ENCODE results near the gene CIP2A. TPM values are rescaled to one million over a fixed set of nuclear protein-coding genes. Genes with fewer than 3 reads are reported as not detected.

CIP2A gene
- total RNA-seq, 1 experiment from 2014 or later = 34.2 TPM

GRCh38 chr3:108505811-108506210, 83.4 kb downstream of the CIP2A start:
- Histone ChIP-seq H3K4me1 (ENCODE audit: insufficient read depth, low read length) (no peaks in the 10 kb centered on the region; the same call in 1 of the 2 replicates), H3K4ac (ENCODE audit: low read depth, low read length) (no peak overlapping the region), H3K27me3 (ENCODE audit: insufficient read depth, low read length) (no peaks in the 10 kb centered on the region), H3K23me2 (ENCODE audit: insufficient read length, low read depth, low read length, poor library complexity, severe bottlenecking) (no peaks in the 10 kb centered on the region), H2AK5ac (ENCODE audit: insufficient read length, low read length) (no peak overlapping the region), H4K8ac (replicated peaks; ENCODE audit: insufficient read length, low read depth, low read length) (no peak overlapping the region), H2BK120ac (ENCODE audit: low read depth, low read length, poor library complexity, severe bottlenecking) (no peak overlapping the region), H3K27ac (ENCODE audit: insufficient read length, low read depth, low read length) (no peak overlapping the region), H2BK20ac (ENCODE audit: low read depth, low read length, poor library complexity, severe bottlenecking) (no peak overlapping the region), H2BK12ac (ENCODE audit: insufficient read length, low read depth, low read length) (no peak overlapping the region), H3K79me1 (ENCODE audit: insufficient read depth, low read depth, low read length, poor library complexity, severe bottlenecking) (no peaks in the 10 kb centered on the region), H3K4me2 (ENCODE audit: insufficient read depth, insufficient read length, low read length) (no peak overlapping the region), H3K14ac (ENCODE audit: insufficient read depth, low read length) (no peak overlapping the region), H3T11ph (ENCODE audit: low read length) (no peak overlapping the region), H3K9ac (ENCODE audit: extremely low read depth, insufficient read length, low read length) (no peak overlapping the region), H3K18ac (ENCODE audit: insufficient read length, low read depth, low read length) (no peak overlapping the region), H4K5ac (ENCODE audit: insufficient read length, low read depth, low read length) (no peak overlapping the region), H3K79me2 (ENCODE audit: insufficient read depth, low read length) (no peaks in the 10 kb centered on the region), H2AFZ (ENCODE audit: low read length) (no peak overlapping the region), H4K91ac (ENCODE audit: insufficient read length, low read depth, low read length) (no peak overlapping the region), H3K23ac (ENCODE audit: insufficient read length, low read depth, low read length) (no peak overlapping the region), H2BK15ac (ENCODE audit: low read depth, low read length) (no peak overlapping the region), H3K56ac (ENCODE audit: insufficient read length, low read depth, low read length) (no peak overlapping the region), H4K20me1 (ENCODE audit: control insufficient read depth, insufficient read depth, insufficient read length) (no peaks in the 10 kb centered on the region), H3K9me3 (ENCODE audit: control insufficient read depth, low read depth, low read length) (no peaks in the 10 kb centered on the region), H2BK5ac (ENCODE audit: insufficient read length, low read length) (no peak overlapping the region)
- peak; percentile 32; the same call in 2 of the 3 replicates for TF ChIP-seq CTCF (conservative IDR thresholded peaks at IDR 0.05)
- WGBS (ENCODE audit: extremely low coverage, insufficient read length, low lambda C conversion rate) = no CpG with 5 or more reads among the region's 1 CpG
- Mint-ChIP-seq H3K27me3 (ENCODE audit: low read depth) (no peaks in the 10 kb centered on the region), H3K36me3 (ENCODE audit: insufficient read depth in 1 of 3, low read depth in 3 of 3) (no peaks in the 10 kb centered on the region), H3K9me3 (no peaks in the 10 kb centered on the region), H3K4me3 (no peak overlapping the region), H3K27ac (no peak overlapping the region), H3K4me1 (peaks cover 6 to 7% of the 10 kb centered on the region in 2 experiments; a peak in 3 of 4 replicates)
- no peak for DNase-seq
